A673 (cell line): ENCODE results near the gene DEDD2. TPM values are rescaled to one million over a fixed set of nuclear protein-coding genes. Genes with fewer than 3 reads are reported as not detected.

Source experiments
- BruUV-seq: library from RNA; stranded (reverse); fragments of 400-500 nt; replicated peaks from 2 replicates; lab custom pipeline; 2021; lab: Mats Ljungman, UMichigan
- CTCF ChIA-PET: fragments of 300-600 bp; sonication (Branson Sonifier 250); formaldehyde crosslinking; loops from one replicate; lab custom pipeline; 2022; ENCODE audit warnings: antibody characterized with exemption; lab: Charles Lee
- POLR2A ChIA-PET: fragments of 300-600 bp; sonication (Branson Sonifier 250); formaldehyde crosslinking; loops from one replicate; lab custom pipeline; 2022; ENCODE audit warnings: antibody characterized with exemption; ENCODE audit not compliant: low non-redundant PET; lab: Charles Lee
- DNase-seq: peaks from one replicate; pipeline ENCODE4 v3.0.0-alpha.2; 2015; ENCODE audit warnings: low spot score
- H3K27ac ChIP-seq: fragments of 200-600 bp; sonication (generic); 2 replicates; pipeline ENCODE4 v1.5.1; 2016; ENCODE audit warnings: mixed run types, low read depth, mild to moderate bottlenecking, mixed read lengths, antibody characterized with exemption, low read length; ENCODE audit not compliant: poor library complexity, severe bottlenecking
- H3K27me3 ChIP-seq: fragments of 200-600 bp; sonication (generic); replicated peaks from 2 replicates; pipeline ENCODE4 v1.6.1; 2017; ENCODE audit warnings: mixed run types, low read depth, mild to moderate bottlenecking, mixed read lengths, antibody characterized with exemption, low read length; ENCODE audit not compliant: insufficient read depth, poor library complexity
- H3K36me3 ChIP-seq: fragments of 200-600 bp; sonication (generic); 2 replicates; pipeline ENCODE4 v1.6.1; 2016; ENCODE audit warnings: mixed run types, mild to moderate bottlenecking, mixed read lengths, antibody characterized with exemption, low read length; ENCODE audit not compliant: insufficient read depth, poor library complexity, severe bottlenecking
- H3K4me1 ChIP-seq: fragments of 200-600 bp; sonication (generic); 2 replicates; pipeline ENCODE4 v1.6.1; 2017; ENCODE audit warnings: mixed run types, mild to moderate bottlenecking, mixed read lengths, antibody characterized with exemption, low read length; ENCODE audit not compliant: insufficient read depth, poor library complexity, severe bottlenecking
- H3K4me3 ChIP-seq: fragments of 200-600 bp; sonication (generic); 2 replicates; pipeline ENCODE4 v1.5.1; 2016; ENCODE audit warnings: low read depth, mixed run types, mild to moderate bottlenecking, mixed read lengths, low read length; ENCODE audit not compliant: poor library complexity, severe bottlenecking
- H3K9me3 ChIP-seq: fragments of 200-600 bp; sonication (generic); 2 replicates; pipeline ENCODE4 v1.6.1; 2016; ENCODE audit warnings: mixed run types, low read depth, mild to moderate bottlenecking, mixed read lengths, antibody characterized with exemption, low read length; ENCODE audit not compliant: poor library complexity, severe bottlenecking
- CTCF ChIP-seq: fragments of 300-800, 200-600 bp; sonication (generic); conservative IDR thresholded peaks from 2 replicates; pipeline ENCODE4 v1.5.1; 2017; ENCODE audit warnings: low read depth, mild to moderate bottlenecking, antibody characterized with exemption, low read length, moderate library complexity, mixed read lengths
- EZH2 ChIP-seq: fragments of 200-600 bp; sonication (generic); IDR thresholded peaks from 2 replicates; pipeline ENCODE4 v1.6.1; 2017; ENCODE audit warnings: borderline replicate concordance, low read depth, mild to moderate bottlenecking, mixed read lengths, antibody characterized with exemption, low read length; ENCODE audit not compliant: poor library complexity, severe bottlenecking
- intact Hi-C: fragments of 100-400 bp; cut with micrococcal nuclease; formaldehyde crosslinking; loops from one replicate; pipeline ENCODE4 v1.10.0; 2022; ENCODE audit not compliant: unreplicated experiment
- total RNA-seq: library from RNA; stranded (reverse); gene quantifications from 2 replicates; pipeline ENCODE4 v1.2.3, GENCODE V29; 2021

The DEDD2 gene
- total RNA-seq, 1 experiment from 2014 or later: 32.1 TPM

GRCh38 chr19:42233106-42233505 is 15.6 kb upstream of the DEDD2 start:
- BruUV-seq: no TSS peak
- Histone ChIP-seq H3K27ac (no peak overlapping the region), H3K4me1 (peaks cover 4% of the 10 kb centered on the region), H3K27me3 (no peaks in the 10 kb centered on the region), H3K9me3 (no peaks in the 10 kb centered on the region), H3K4me3 (no peak overlapping the region), H3K36me3 (peaks cover 78% of the 10 kb centered on the region)
- no peak for DNase-seq
- intact Hi-C loops: no loop called here
- CTCF ChIA-PET: no interaction called here
- POLR2A ChIA-PET: interaction anchor here (0.7 kb wide), 1 partner anchor 9 kb away, joined by 4 read pairs; the partner anchor contains the start of gene GSK3A
- no peak for TF ChIP-seq CTCF
- TF ChIP-seq EZH2: no peak

- Histone ChIP-seq H3K27me3 (no peaks in the 10 kb centered on the region), H3K4me3 (no peak overlapping the region), H3K9me3 (no peaks in the 10 kb centered on the region), H3K27ac (no peak overlapping the region), H3K36me3 (peaks cover 82% of the 10 kb centered on the region), H3K4me1 (peaks cover 4% of the 10 kb centered on the region)
- intact Hi-C loops: no loop called here
- no TSS peak for BruUV-seq
- ChIA-PET CTCF (interaction anchor here (1.0 kb wide), 1 partner anchor 48 kb away, joined by 4 read pairs; no protein-coding TSS in a partner anchor), POLR2A (interaction anchor here (0.7 kb wide), 1 partner anchor 10 kb away, joined by 4 read pairs; the partner anchor contains the start of gene GSK3A)
- TF ChIP-seq EZH2 (no peak), CTCF (no peak)
- no peak for DNase-seq
Observed at GRCh38 chr19:42232435-42232834, 15.0 kb upstream of the DEDD2 start.

- DNase-seq: no peak
- H3K27me3 ChIP-seq: no peaks in the 10 kb centered on the region
- peaks cover 87% of the 10 kb centered on the region for H3K36me3 ChIP-seq
- ChIA-PET POLR2A (no interaction called here), CTCF (no interaction called here)
- H3K27ac ChIP-seq: peak overlapping the region; percentile 33
- peaks cover 4% of the 10 kb centered on the region for H3K4me1 ChIP-seq
- TF ChIP-seq EZH2 (no peak), CTCF (no peak)
- no peak overlapping the region for H3K4me3 ChIP-seq
- H3K9me3 ChIP-seq: no peaks in the 10 kb centered on the region
- no TSS peak for BruUV-seq
- intact Hi-C loops: no loop called here
Observed at GRCh38 chr19:42230571-42230970, 13.1 kb upstream of the DEDD2 start.
